HepG2 (cell line): ENCODE measurements around the gene KRT36. TPM values are rescaled to one million over a fixed set of nuclear protein-coding genes. Genes with fewer than 3 reads are reported as not detected.

ENCODE experiments used
- ATAC-seq: fragments of 200-7000 bp; cut with Tn5 transposase; 3 replicates; pipeline ENCODE4 v1.9.1; 2020; ENCODE audit warnings: mild to moderate bottlenecking, moderate library complexity
- BruUV-seq: library from RNA; stranded (reverse); fragments of 400-500 nt; replicated peaks from 2 replicates; lab custom pipeline; 2021; lab: Mats Ljungman, UMichigan
- CTCF ChIA-PET: fragments of 300-600 bp; formaldehyde crosslinking; extraction: SDS; loops from one replicate; lab custom pipeline; 2021; ENCODE audit warnings: low total read pairs, inconsistent platforms, low intra/inter-chr PET ratio; lab: Yijun Ruan, JAX
- POLR2A ChIA-PET: fragments of 350-600 bp; sonication (Branson Sonifier 250); formaldehyde crosslinking; loops from one replicate; lab custom pipeline; 2020; ENCODE audit warnings: antibody characterized with exemption, inconsistent platforms; lab: Yijun Ruan, JAX
- DNase-seq: peaks from one replicate; pipeline ENCODE4 v3.0.0-alpha.2; 2015; ENCODE audit warnings: low spot score
- FAIRE-seq: peaks from 3 replicates; lab custom pipeline; 2011; peaks lifted over from hg19 to GRCh38; lab: Jason Lieb, UNC
- H2AFZ ChIP-seq: one replicate; pipeline ENCODE4 v1.6.1; 2011; ENCODE audit warnings: low read length, inconsistent platforms
- H3K27ac ChIP-seq: fragments of 300-600 bp; 3 replicates; pipeline ENCODE4 v1.8.0; 2011; ENCODE audit warnings: mixed run types, mild to moderate bottlenecking, mixed read lengths, low read length, inconsistent platforms; ENCODE audit not compliant: insufficient read depth; ENCODE audit errors: extremely low read length
- H3K27me3 ChIP-seq, 2 experiments: fragments of 200-600 bp in 1 of 2; 2 replicates in 1 of 2; 3 replicates in 1 of 2; pipeline versions ENCODE4 v1.6.0 to v1.8.0; 2011; ENCODE audit warnings: low read length in 2 of 2, mild to moderate bottlenecking in 2 of 2, moderate library complexity in 2 of 2, inconsistent platforms in 1 of 2; ENCODE audit not compliant: insufficient read depth in 2 of 2, control insufficient read depth in 1 of 2
- H3K36me3 ChIP-seq, 2 experiments: fragments of 200-600 bp in 1 of 2; replicated peaks in 1 of 2; 2 replicates in 1 of 2; 3 replicates in 1 of 2; pipeline versions ENCODE4 v1.5.1 to v1.8.0; 2011; ENCODE audit warnings: low read length in 2 of 2, inconsistent platforms in 1 of 2; ENCODE audit not compliant: insufficient read depth in 2 of 2, control insufficient read depth in 1 of 2
- H3K4me1 ChIP-seq: 2 replicates; pipeline ENCODE4 v1.5.1; 2012; ENCODE audit warnings: low read length, inconsistent platforms; ENCODE audit not compliant: insufficient read depth
- H3K4me2 ChIP-seq: 2 replicates; pipeline ENCODE4 v1.6.0; 2011; ENCODE audit warnings: low read depth, low read length, inconsistent platforms
- H3K4me3 ChIP-seq, 3 experiments: fragments of 200-600 bp in 1 of 3; sonication (generic), shearing (Covaris generic) in 1 of 3; replicated peaks in 1 of 3; 2 replicates each; pipeline ENCODE4 v1.5.1; 2011 to 2016; ENCODE audit warnings: low read length in 3 of 3, inconsistent platforms in 2 of 3, low read depth in 2 of 3, mild to moderate bottlenecking in 2 of 3, control low read depth in 1 of 3, mixed read lengths in 1 of 3; ENCODE audit not compliant: insufficient read depth in 1 of 3
- H3K79me2 ChIP-seq: one replicate; pipeline ENCODE4 v1.6.1; 2011; ENCODE audit warnings: low read length, inconsistent platforms; ENCODE audit not compliant: insufficient read depth
- H3K9ac ChIP-seq: 2 replicates; pipeline ENCODE4 v1.6.0; 2011; ENCODE audit warnings: mild to moderate bottlenecking, low read depth, low read length, inconsistent platforms; ENCODE audit not compliant: insufficient read depth
- H3K9me3 ChIP-seq: 2 replicates; pipeline ENCODE4 v1.5.1; 2012; ENCODE audit warnings: mild to moderate bottlenecking, low read length
- H4K20me1 ChIP-seq: 2 replicates; pipeline ENCODE4 v1.6.0; 2011; ENCODE audit warnings: inconsistent platforms, mild to moderate bottlenecking, low read length, moderate library complexity; ENCODE audit not compliant: insufficient read depth
- POGZ ChIP-seq: sonication (generic); formaldehyde crosslinking; IDR thresholded peaks from 2 replicates; pipeline ENCODE4 v1.4.0; 2020; ENCODE audit warnings: mild to moderate bottlenecking, missing genetic modification reagents
- ZBTB33 ChIP-seq: sonication (generic); formaldehyde crosslinking; IDR thresholded peaks from 2 replicates; pipeline ENCODE4 v1.4.0; 2020; ENCODE audit warnings: missing genetic modification reagents
- ZNF687 ChIP-seq: sonication (generic); formaldehyde crosslinking; IDR thresholded peaks from 2 replicates; pipeline ENCODE4 v1.5.1; 2020; ENCODE audit warnings: mild to moderate bottlenecking, missing genetic modification reagents, moderate library complexity
- WGBS: methylation state at CpG from one replicate; pipeline ENCODE4 v1.1.6; 2017; ENCODE audit warnings: low lambda C conversion rate; 5-methylcytosine and 5-hydroxymethylcytosine counted together
- in situ Hi-C: cut with HindIII; loops from 2 replicates; pipeline ENCODE4 v1.10.0; 2017; ENCODE audit warnings: low pct_unique_long_range_greater_than_20kb; ENCODE audit not compliant: extremely low pct_ligation_motif_present
- intact Hi-C: fragments of 100-400 bp; cut with micrococcal nuclease; formaldehyde crosslinking; loops from one replicate; pipeline ENCODE4 v1.10.0; 2022; ENCODE audit not compliant: unreplicated experiment
- polyA plus RNA-seq, 8 experiments: library from polyadenylated mRNA; depleted of rRNA in 3 of 8; stranded (reverse) in 7 of 8; unstranded in 1 of 8; fragments of >200 nt; fragmentation: Illumina TruSeq in 4 of 8; extraction: Trizol in 4 of 8; gene quantifications; 2 replicates each; pipeline versions ENCODE4 v1.2.1 to v1.2.3, GENCODE V29; 2011 to 2016; ENCODE audit warnings: low read depth in 4 of 8, missing spikeins in 1 of 8, mixed read lengths in 1 of 8; ENCODE audit not compliant: insufficient read depth in 1 of 8
- total RNA-seq, 5 experiments: library from RNA; depleted of rRNA; stranded (reverse); fragments of >200 nt; fragmentation: Illumina TruSeq; extraction: Trizol; gene quantifications; 2 replicates each; pipeline ENCODE4 v1.2.3, GENCODE V29; 2016; ENCODE audit warnings: low read depth in 1 of 5

The KRT36 gene
- total and polyA plus RNA-seq, 2 of the 13 experiments (the other 11 are each of a cell fraction or from before 2014, with no cell fraction given): not detected

- TF ChIP-seq ZBTB33: peak; percentile 57
- 0 out of 2 replicates have a peak, but pooled peaks have one; percentile 17 for TF ChIP-seq ZNF687 (CRISPR knock-in tag)
- no peak for TF ChIP-seq POGZ (CRISPR knock-in tag)
- ATAC-seq (no peak), FAIRE-seq (no peak), DNase-seq (no peak)
- in situ Hi-C loops: no loop called here
- Histone ChIP-seq H3K4me3 (no peak overlapping the region), H3K27ac (no peak overlapping the region), H3K4me1 (peaks cover 79% of the 10 kb centered on the region), H2AFZ (no peak overlapping the region), H3K9me3 (no peaks in the 10 kb centered on the region), H3K4me2 (no peak overlapping the region), H3K9ac (no peak overlapping the region), H3K36me3 (peaks cover 0 to 2% of the 10 kb centered on the region in 2 experiments; a peak in 1 of 5 replicates), H3K27me3 (peaks cover under 1 to 1% of the 10 kb centered on the region in 2 experiments; a peak in 2 of 5 replicates), H4K20me1 (no peaks in the 10 kb centered on the region), H3K79me2 (peaks cover 7% of the 10 kb centered on the region)
- BruUV-seq: TSS peak; percentile 22
- intact Hi-C loops: loop anchor here (10.0 kb wide), 1 partner anchor 619 kb away; no protein-coding TSS in a partner anchor
- ChIA-PET POLR2A (no interaction called here), CTCF (no interaction called here)
- 97% methylated on average over 19 of the region's 19 CpGs for WGBS
Observed at GRCh38 chr17:41523787-41524186, 34.1 kb upstream of the KRT36 start.
